Measurements from ENCODE around the gene DOCK8. TPM values are rescaled to one million over a fixed set of nuclear protein-coding genes. Genes with fewer than 3 reads are reported as not detected.

Gene DOCK8
- total RNA-seq, 2 donors from 2014 or later: 133 to 158 TPM

- Mint-ChIP-seq H3K36me3 (ENCODE audit: low read depth) (peaks cover 99% of the 10 kb centered on the region), H3K9me3 (no peaks in the 10 kb centered on the region)
- ATAC-seq (replicated peaks): no peak
Measured at GRCh38 chr9:370086-370485, 155.4 kb downstream of the DOCK8 start.

GRCh38 chr9:371349-371748 is 156.7 kb downstream of the DOCK8 start:
- no peak overlapping the region for H3K4me3 Mint-ChIP-seq
- no peak for ATAC-seq (replicated peaks)
- no peaks in the 10 kb centered on the region for H3K4me1 Mint-ChIP-seq
- peaks cover 100% of the 10 kb centered on the region for H3K36me3 Mint-ChIP-seq (ENCODE audit: low read depth)
- H3K27me3 Mint-ChIP-seq: no peaks in the 10 kb centered on the region
- no peaks in the 10 kb centered on the region for H3K9me3 Mint-ChIP-seq
- H3K27ac Mint-ChIP-seq: peak overlapping the region; percentile 78

More at GRCh38 chr9:370086-370485, 155.4 kb downstream of the DOCK8 start:
- Mint-ChIP-seq H3K27me3 (no peaks in the 10 kb centered on the region), H3K4me3 (no peak overlapping the region), H3K27ac (peak overlapping the region; percentile 78), H3K4me1 (no peaks in the 10 kb centered on the region)

GRCh38 chr9:372128-372527 is 157.5 kb downstream of the DOCK8 start:
- Mint-ChIP-seq H3K27me3 (no peaks in the 10 kb centered on the region), H3K36me3 (ENCODE audit: low read depth) (peaks cover 100% of the 10 kb centered on the region), H3K4me3 (no peak overlapping the region), H3K9me3 (no peaks in the 10 kb centered on the region), H3K27ac (peak overlapping the region; percentile 78), H3K4me1 (no peaks in the 10 kb centered on the region)
- ATAC-seq (replicated peaks): no peak

GRCh38 chr9:373759-374206 is 159.1 kb downstream of the DOCK8 start:
- H3K4me1 Mint-ChIP-seq: peaks cover 7% of the 10 kb centered on the region
- peaks cover 100% of the 10 kb centered on the region for H3K36me3 Mint-ChIP-seq (ENCODE audit: low read depth)
- H3K4me3 Mint-ChIP-seq: no peak overlapping the region
- no peak for ATAC-seq (replicated peaks)
- peak overlapping the region; percentile 9 for H3K27ac Mint-ChIP-seq
- no peaks in the 10 kb centered on the region for H3K9me3 Mint-ChIP-seq
- H3K27me3 Mint-ChIP-seq: no peaks in the 10 kb centered on the region

GRCh38 chr9:374736-375135 is 160.1 kb downstream of the DOCK8 start:
- H3K27me3 Mint-ChIP-seq: no peaks in the 10 kb centered on the region
- H3K27ac Mint-ChIP-seq: no peak overlapping the region
- H3K9me3 Mint-ChIP-seq: no peaks in the 10 kb centered on the region
- no peak for ATAC-seq (replicated peaks)
- H3K36me3 Mint-ChIP-seq (ENCODE audit: low read depth): peaks cover 100% of the 10 kb centered on the region
- peaks cover 7% of the 10 kb centered on the region for H3K4me1 Mint-ChIP-seq
- no peak overlapping the region for H3K4me3 Mint-ChIP-seq

GRCh38 chr9:376115-376514 is 161.4 kb downstream of the DOCK8 start:
- no peaks in the 10 kb centered on the region for H3K9me3 Mint-ChIP-seq
- peaks cover 92% of the 10 kb centered on the region for H3K36me3 Mint-ChIP-seq (ENCODE audit: low read depth)
- H3K4me1 Mint-ChIP-seq: peaks cover 7% of the 10 kb centered on the region

GRCh38 chr9:378263-378662 is 163.6 kb downstream of the DOCK8 start:
- peak overlapping the region; percentile 61 for H3K27ac Mint-ChIP-seq
- no peak overlapping the region for H3K4me3 Mint-ChIP-seq
- ATAC-seq (replicated peaks): no peak
- H3K27me3 Mint-ChIP-seq: no peaks in the 10 kb centered on the region
- H3K9me3 Mint-ChIP-seq: no peaks in the 10 kb centered on the region
- peaks cover 92% of the 10 kb centered on the region for H3K36me3 Mint-ChIP-seq (ENCODE audit: low read depth)
- peaks cover 7% of the 10 kb centered on the region for H3K4me1 Mint-ChIP-seq

More at GRCh38 chr9:376115-376514, 161.4 kb downstream of the DOCK8 start:
- H3K27me3 Mint-ChIP-seq: no peaks in the 10 kb centered on the region
- no peak overlapping the region for H3K4me3 Mint-ChIP-seq
- ATAC-seq (replicated peaks): no peak
- H3K27ac Mint-ChIP-seq: no peak overlapping the region

- Mint-ChIP-seq H3K27ac (peak overlapping the region; percentile 70), H3K27me3 (no peaks in the 10 kb centered on the region), H3K36me3 (ENCODE audit: low read depth) (peaks cover 90% of the 10 kb centered on the region), H3K9me3 (no peaks in the 10 kb centered on the region), H3K4me1 (peaks cover 7% of the 10 kb centered on the region), H3K4me3 (no peak overlapping the region)
- no peak for ATAC-seq (replicated peaks)
Measured at GRCh38 chr9:382383-382782, 167.7 kb downstream of the DOCK8 start.

GRCh38 chr9:385818-386398 is 171.2 kb downstream of the DOCK8 start:
- no peak overlapping the region for H3K4me3 Mint-ChIP-seq

GRCh38 chr9:389159-389558 is 174.5 kb downstream of the DOCK8 start:
- no peaks in the 10 kb centered on the region for H3K9me3 Mint-ChIP-seq
- no peaks in the 10 kb centered on the region for H3K4me1 Mint-ChIP-seq
- no peaks in the 10 kb centered on the region for H3K27me3 Mint-ChIP-seq
- no peak for ATAC-seq (replicated peaks)
- H3K27ac Mint-ChIP-seq: no peak overlapping the region
- peaks cover 98% of the 10 kb centered on the region for H3K36me3 Mint-ChIP-seq (ENCODE audit: low read depth)
- no peak overlapping the region for H3K4me3 Mint-ChIP-seq

More at GRCh38 chr9:385818-386398, 171.2 kb downstream of the DOCK8 start:
- peaks cover 98% of the 10 kb centered on the region for H3K36me3 Mint-ChIP-seq (ENCODE audit: low read depth)
- H3K27ac Mint-ChIP-seq: no peak overlapping the region
- H3K27me3 Mint-ChIP-seq: no peaks in the 10 kb centered on the region
- peak; percentile 55 for ATAC-seq (replicated peaks)
- H3K9me3 Mint-ChIP-seq: no peaks in the 10 kb centered on the region
- H3K4me1 Mint-ChIP-seq: no peaks in the 10 kb centered on the region

- Mint-ChIP-seq H3K4me3 (no peak overlapping the region), H3K27ac (no peak overlapping the region), H3K27me3 (no peaks in the 10 kb centered on the region), H3K4me1 (no peaks in the 10 kb centered on the region), H3K9me3 (no peaks in the 10 kb centered on the region), H3K36me3 (ENCODE audit: low read depth) (peaks cover 98% of the 10 kb centered on the region)
- ATAC-seq (replicated peaks): no peak
Measured at GRCh38 chr9:389758-390157, 175.1 kb downstream of the DOCK8 start.

- Mint-ChIP-seq H3K27me3 (no peaks in the 10 kb centered on the region), H3K4me3 (no peak overlapping the region), H3K27ac (peak overlapping the region; percentile 3), H3K4me1 (no peaks in the 10 kb centered on the region), H3K9me3 (no peaks in the 10 kb centered on the region), H3K36me3 (ENCODE audit: low read depth) (peaks cover 97% of the 10 kb centered on the region)
- no peak for ATAC-seq (replicated peaks)
Measured at GRCh38 chr9:392077-392804, 177.6 kb downstream of the DOCK8 start.

- Mint-ChIP-seq H3K4me1 (no peaks in the 10 kb centered on the region), H3K27me3 (no peaks in the 10 kb centered on the region), H3K36me3 (ENCODE audit: low read depth) (peaks cover 97% of the 10 kb centered on the region)
Measured at GRCh38 chr9:394347-395052, 179.8 kb downstream of the DOCK8 start.

GRCh38 chr9:396396-396795 is 181.7 kb downstream of the DOCK8 start:
- Mint-ChIP-seq H3K9me3 (no peaks in the 10 kb centered on the region), H3K4me3 (no peak overlapping the region), H3K27me3 (no peaks in the 10 kb centered on the region), H3K36me3 (ENCODE audit: low read depth) (peaks cover 92% of the 10 kb centered on the region), H3K4me1 (no peaks in the 10 kb centered on the region), H3K27ac (no peak overlapping the region)
- ATAC-seq (replicated peaks): no peak

More at GRCh38 chr9:394347-395052, 179.8 kb downstream of the DOCK8 start:
- Mint-ChIP-seq H3K9me3 (no peaks in the 10 kb centered on the region), H3K4me3 (no peak overlapping the region), H3K27ac (no peak overlapping the region)
- no peak for ATAC-seq (replicated peaks)

GRCh38 chr9:398085-398484 is 183.4 kb downstream of the DOCK8 start:
- no peaks in the 10 kb centered on the region for H3K4me1 Mint-ChIP-seq
- H3K4me3 Mint-ChIP-seq: no peak overlapping the region
- H3K36me3 Mint-ChIP-seq (ENCODE audit: low read depth): peaks cover 92% of the 10 kb centered on the region
- no peaks in the 10 kb centered on the region for H3K27me3 Mint-ChIP-seq
- H3K9me3 Mint-ChIP-seq: no peaks in the 10 kb centered on the region
- no peak for ATAC-seq (replicated peaks)
- no peak overlapping the region for H3K27ac Mint-ChIP-seq
